GM13976 (cell line): ENCODE measurements around the gene IL22RA1.
A peak's percentile ranks its signal among the peaks of the same experiment; 100 is the strongest.

Source experiments
- DNase-seq: peaks from one replicate; pipeline ENCODE4 v3.0.0; 2012; ENCODE audit warnings: low spot score
- in situ Hi-C: fragments of 300-500 bp; cut with MboI; formaldehyde crosslinking; loops from one replicate; pipeline ENCODE4 v1.12.0; 2022; ENCODE audit warnings: low sequenced_read_pairs, mixed read lengths, inconsistent platforms; ENCODE audit not compliant: unreplicated experiment
- TF ChIP-seq, protein P1 (sequence below): IDR thresholded peaks from 2 replicates; pipeline ENCODE4 v1.5.1; 2012; ENCODE audit warnings: borderline replicate concordance, mild to moderate bottlenecking; ENCODE audit not compliant: insufficient read depth; ENCODE audit errors: extremely low read depth, missing control alignments, control extremely low read depth

IL22RA1 gene

DNA sequence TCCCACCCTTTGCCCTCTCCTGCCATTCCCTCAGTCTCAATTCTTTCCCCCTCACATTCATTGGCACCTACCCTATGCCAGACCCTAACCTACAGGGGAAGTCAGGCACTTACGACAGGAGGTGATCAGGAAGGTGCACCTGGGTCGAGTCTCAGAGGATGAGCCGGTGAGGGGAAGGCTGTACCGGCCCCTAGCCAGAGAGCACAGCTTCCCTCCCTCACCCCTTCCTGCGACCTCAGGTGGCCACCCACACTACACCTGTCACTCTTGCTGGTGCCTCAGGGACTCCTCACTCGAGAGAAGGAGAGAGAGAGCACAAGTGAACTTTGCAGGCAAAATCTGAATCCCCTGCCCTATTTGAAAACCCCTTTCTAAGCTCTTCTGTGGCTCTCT, 29.3 kb downstream of the IL22RA1 start:
- in situ Hi-C loops = no loop called here
- TF ChIP-seq, protein P1, sequence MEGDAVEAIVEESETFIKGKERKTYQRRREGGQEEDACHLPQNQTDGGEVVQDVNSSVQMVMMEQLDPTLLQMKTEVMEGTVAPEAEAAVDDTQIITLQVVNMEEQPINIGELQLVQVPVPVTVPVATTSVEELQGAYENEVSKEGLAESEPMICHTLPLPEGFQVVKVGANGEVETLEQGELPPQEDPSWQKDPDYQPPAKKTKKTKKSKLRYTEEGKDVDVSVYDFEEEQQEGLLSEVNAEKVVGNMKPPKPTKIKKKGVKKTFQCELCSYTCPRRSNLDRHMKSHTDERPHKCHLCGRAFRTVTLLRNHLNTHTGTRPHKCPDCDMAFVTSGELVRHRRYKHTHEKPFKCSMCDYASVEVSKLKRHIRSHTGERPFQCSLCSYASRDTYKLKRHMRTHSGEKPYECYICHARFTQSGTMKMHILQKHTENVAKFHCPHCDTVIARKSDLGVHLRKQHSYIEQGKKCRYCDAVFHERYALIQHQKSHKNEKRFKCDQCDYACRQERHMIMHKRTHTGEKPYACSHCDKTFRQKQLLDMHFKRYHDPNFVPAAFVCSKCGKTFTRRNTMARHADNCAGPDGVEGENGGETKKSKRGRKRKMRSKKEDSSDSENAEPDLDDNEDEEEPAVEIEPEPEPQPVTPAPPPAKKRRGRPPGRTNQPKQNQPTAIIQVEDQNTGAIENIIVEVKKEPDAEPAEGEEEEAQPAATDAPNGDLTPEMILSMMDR = no peak
- no peak for DNase-seq

DNA sequence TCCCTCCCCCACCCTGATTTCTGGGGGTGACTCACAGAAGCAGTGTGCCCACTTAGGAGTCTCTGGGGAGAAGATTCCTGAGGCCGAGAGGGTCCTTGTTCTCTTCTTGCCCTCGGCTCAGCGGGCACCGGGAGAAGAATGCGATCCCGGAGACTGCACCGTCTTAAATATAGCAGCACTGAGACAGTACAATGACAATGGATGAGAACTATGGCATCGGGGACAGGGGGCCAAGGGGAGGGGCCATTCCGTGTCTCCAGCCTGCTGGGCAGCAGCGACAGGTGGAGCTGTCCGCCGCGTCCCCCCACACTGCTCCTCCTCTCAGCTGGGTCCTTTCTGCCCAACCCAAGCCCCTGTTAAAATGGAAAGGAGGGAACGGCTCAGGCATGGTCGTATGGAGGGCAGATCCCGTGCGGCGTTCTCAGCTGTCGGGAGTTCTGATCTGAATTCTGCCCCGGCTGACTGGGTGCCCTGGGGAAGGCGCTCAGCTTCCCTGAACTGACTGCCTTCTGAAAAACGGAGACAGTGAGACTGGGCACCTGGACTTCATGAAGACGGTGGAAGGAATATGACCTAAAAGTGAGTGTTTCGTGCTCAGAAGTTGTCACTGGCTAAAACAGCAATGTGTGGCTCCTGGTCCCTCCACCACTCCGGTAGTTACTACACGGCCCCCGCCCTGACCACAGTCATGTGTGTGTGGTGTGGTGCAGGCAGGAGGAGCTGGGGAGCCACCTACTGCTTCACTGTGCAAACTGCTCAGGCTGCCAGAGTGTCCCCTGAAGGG, 30.8 kb downstream of the IL22RA1 start, which contains the start of gene MYOM3:
Gene MYOM3, minus strand, starts transcription at position 140 of the 784 bp plus-strand sequence. CDS start 3,499 bp downstream, outside the sequence.
- in situ Hi-C loops = no loop called here
- DNase-seq = peak; percentile 83
- TF ChIP-seq, protein P1 = peak; percentile 51

DNA sequence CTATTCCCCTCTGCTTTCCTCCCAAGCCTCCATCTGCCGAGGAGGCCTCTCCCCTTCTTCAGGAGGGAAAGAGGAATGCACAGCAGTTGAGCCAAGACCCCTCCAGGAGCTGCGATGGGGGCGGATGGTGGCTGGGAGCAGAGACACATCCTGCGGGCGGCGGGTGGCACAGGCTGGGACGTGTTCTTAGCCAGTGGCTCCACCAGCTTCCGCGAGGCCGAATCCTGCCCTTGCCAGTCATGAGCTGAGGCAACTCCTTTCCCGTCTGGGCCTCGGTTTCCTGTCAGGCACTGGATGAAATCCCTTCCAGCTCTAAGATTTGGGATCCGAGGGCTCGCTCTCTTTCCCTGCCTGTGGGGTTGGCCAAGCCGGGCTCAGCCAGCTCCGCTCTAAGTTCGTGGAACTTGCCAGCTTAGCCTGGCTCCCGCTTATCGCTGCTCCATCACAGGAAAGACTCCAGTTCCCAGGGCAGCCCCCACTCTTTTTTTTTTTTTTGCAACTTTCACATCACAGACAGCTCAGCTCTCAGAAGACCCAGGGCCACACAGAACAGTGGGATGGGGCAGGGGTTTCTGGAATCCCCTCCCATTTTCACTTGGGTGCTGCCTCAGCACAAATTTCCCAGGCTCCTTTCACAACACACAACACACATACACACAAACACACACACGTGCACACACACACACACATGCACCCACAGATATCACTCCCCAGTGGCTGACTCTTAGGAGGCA, 31.5 kb downstream of the IL22RA1 start:
- in situ Hi-C loops = no loop called here

DNA sequence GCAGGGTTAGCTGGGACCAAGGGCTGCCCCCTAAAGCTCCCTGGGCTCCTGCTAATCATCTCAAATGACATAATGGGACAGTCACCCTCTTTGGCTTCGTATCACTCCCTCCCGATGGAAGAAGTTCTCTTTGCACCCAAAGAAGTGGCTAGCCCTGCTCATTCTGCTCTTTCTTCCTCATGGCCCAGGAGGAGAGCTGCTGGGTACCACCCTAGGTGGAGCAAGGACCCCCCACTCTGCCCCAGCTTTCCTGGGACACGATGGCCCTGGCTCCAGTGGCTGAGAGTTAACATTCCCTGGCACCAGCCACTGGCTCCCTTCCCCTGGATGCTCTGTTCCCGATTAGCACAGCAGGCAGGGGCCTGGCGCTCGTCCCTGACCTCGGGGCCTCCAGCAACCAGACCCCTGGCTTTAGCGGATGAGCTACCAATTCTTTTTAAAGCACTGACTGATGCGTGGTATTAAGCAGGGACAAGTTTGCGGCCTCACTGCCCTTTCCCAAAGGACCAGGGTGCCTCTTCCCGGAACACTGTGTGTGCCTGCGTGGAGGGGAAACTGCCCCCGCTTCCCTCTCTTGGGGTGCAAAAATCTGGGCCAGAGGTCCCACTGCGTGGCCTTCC, 32.2 kb downstream of the IL22RA1 start:
- in situ Hi-C loops = no loop called here
- DNase-seq = no peak
- TF ChIP-seq, protein P1 = no peak

More for the DNA sequence above, 31.5 kb downstream of the IL22RA1 start:
- TF ChIP-seq, protein P1 = no peak
- no peak for DNase-seq

DNA sequence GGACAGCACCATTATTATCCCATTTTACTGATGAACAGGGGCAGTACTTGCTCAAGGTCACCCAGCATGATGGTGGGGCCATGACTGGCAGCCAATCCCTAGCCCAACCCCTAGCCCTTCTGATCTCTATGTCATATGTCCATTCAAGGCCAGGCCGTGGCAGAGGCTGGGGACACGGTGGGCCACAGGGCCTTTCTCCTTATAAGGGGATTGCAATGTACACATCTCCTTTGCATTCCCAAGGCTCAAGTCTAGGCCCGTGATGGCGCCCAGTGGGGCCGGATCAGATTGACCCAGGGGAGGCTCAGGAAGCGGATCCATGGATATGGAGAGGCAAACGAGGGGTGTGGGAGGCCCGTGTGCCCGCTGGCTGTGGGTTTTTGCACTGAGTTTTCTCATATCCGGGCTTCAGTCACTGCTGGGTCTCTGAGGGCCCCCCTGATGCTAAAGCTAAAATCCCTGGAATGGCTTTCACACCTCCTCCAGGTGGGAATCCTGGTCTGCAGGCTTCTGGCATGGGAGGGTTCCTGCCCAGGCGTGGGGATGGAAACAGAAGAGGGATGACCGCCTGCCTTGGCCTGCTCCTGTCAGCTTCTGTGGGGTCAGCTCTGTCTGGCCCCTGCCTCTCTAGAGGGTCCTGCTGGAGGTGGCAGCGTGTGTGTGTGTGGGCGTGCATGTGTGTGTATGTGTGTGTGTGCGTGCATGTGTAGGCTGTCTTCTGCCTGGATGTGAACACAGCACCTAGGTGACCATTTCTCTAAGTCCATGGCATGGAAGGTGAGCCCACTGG, 33.1 kb downstream of the IL22RA1 start:
- in situ Hi-C loops = no loop called here
- TF ChIP-seq, protein P1 = no peak
- DNase-seq = no peak

DNA sequence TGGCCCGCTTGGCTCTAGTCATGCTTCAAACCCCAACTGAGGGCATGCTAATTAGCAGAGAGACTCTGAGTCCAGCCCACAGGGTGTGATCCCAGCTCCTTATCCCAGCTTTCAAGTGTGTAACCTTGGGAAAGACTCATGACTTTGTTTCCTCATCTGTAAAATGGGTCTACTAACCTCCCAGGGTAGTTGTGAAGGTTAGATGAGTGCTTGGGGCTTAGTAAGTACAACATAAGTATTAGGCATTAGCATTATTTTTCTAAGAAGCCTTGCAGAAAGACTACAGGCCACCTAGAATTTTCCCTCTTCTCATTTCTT, 33.8 kb downstream of the IL22RA1 start:
- in situ Hi-C loops = no loop called here
- TF ChIP-seq, protein P1 = no peak
- no peak for DNase-seq
